ENCODE results near the gene HNRNPUL1.
A peak's percentile ranks its signal among the peaks of the same experiment; 100 is the strongest.

HNRNPUL1 gene

DNA sequence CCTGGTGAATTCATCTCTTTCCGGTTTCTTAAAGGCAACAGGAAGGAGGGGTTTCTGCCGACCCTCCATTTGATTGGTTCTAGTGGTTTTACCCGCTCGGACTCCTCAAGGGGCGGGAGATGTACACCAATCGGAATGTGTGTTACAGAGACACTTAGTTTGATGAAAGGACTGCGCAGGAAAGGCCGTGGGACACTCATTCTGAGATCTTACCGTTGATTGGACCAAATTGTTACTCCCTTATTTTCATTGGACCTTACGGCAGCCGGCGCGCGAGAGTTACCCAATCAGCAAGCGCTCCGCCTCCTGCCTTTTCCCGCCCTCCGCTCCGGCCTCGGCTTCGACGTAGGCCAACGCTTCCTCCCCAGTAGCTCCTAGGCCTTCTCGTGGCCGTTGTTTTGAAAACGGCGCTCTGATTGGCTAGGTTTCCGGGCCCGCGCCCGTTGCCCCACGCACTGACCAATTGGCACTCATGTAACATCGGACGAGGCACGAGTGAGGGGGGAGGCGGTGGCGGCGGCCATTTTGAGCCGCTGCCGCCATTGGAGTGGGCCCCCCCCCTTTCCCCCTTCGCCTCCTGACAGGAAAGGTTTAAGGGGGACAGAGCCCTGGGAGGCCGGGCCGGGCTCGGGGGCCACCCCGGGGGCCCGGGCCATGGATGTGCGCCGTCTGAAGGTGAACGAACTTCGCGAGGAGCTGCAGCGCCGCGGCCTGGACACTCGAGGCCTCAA, at the start of gene HNRNPUL1:
HNRNPUL1 (plus strand) TSS at position 523 of the 731 bp plus-strand sequence; CDS start at position 655, 132 bp downstream.
- Histone ChIP-seq H3K4me2 (ENCODE audit: low read length) (peak within 1 kb of the TSS; percentile 100), H3K27me3 (ENCODE audit: control insufficient read depth, insufficient read depth, low read length) (no peaks in the 10 kb centered on the region), H3K9me3 (ENCODE audit: control insufficient read depth, low read length) (no peaks in the 10 kb centered on the region), H3K4me1 (peaks cover 10% of the 10 kb centered on the region), H3K4me3 (ENCODE audit: low read depth, low read length) (peak within 1 kb of the TSS; percentile 94), H2AFZ (peak within 1 kb of the TSS; percentile 82), H3K36me3 (ENCODE audit: control insufficient read depth, insufficient read depth, low read length) (no peaks in the 10 kb centered on the region), H3K27ac (peak within 1 kb of the TSS; percentile 89), H3K9ac (peak within 1 kb of the TSS; percentile 81), H3K79me2 (peaks cover 41% of the 10 kb centered on the region)
- peak; percentile 40 for TF ChIP-seq CTCF (IDR thresholded peaks at IDR 0.05)

GRCh38 chr19:41217741-41218140, 46.4 kb upstream of the HNRNPUL1 start:
- no peak for TF ChIP-seq CTCF (IDR thresholded peaks at IDR 0.05)
- Histone ChIP-seq H3K4me3 (ENCODE audit: low read depth, low read length) (no peak overlapping the region), H3K27ac (peak overlapping the region; percentile 71), H3K9me3 (ENCODE audit: control insufficient read depth, low read length) (no peaks in the 10 kb centered on the region), H3K4me2 (ENCODE audit: low read length) (no peak overlapping the region), H3K27me3 (ENCODE audit: control insufficient read depth, insufficient read depth, low read length) (no peaks in the 10 kb centered on the region), H3K4me1 (peaks cover 6% of the 10 kb centered on the region), H2AFZ (no peak overlapping the region), H3K36me3 (ENCODE audit: control insufficient read depth, insufficient read depth, low read length) (no peaks in the 10 kb centered on the region), H3K9ac (no peak overlapping the region), H3K79me2 (no peaks in the 10 kb centered on the region)

DNA sequence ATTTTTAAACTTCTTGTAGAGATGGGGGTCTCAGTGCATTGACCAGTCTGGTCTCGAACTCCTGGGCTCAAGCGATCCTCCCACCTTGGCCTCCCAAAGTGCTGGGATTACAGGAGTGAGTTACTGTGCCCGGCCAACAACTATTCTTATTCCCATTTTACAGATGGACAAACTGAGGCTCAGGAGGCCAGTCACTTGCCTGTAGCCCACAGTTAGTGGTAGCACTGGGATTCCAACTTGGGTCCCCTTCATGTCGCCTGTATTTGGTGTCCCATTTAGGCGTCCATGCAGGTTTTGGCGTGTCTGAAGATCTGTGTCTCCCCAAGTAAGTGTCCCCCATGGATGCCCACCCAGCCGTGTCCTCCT, 45.9 kb upstream of the HNRNPUL1 start:
- peak overlapping the region; percentile 71 for H3K27ac ChIP-seq
- peaks cover 6% of the 10 kb centered on the region for H3K4me1 ChIP-seq
- H3K27me3 ChIP-seq (ENCODE audit: control insufficient read depth, insufficient read depth, low read length), result no peaks in the 10 kb centered on the region
- peak overlapping the region; percentile 95 for H2AFZ ChIP-seq
- no peak for TF ChIP-seq CTCF (IDR thresholded peaks at IDR 0.05)
- H3K79me2 ChIP-seq, result no peaks in the 10 kb centered on the region
- peak overlapping the region; percentile 94 for H3K4me2 ChIP-seq (ENCODE audit: low read length)
- H3K36me3 ChIP-seq (ENCODE audit: control insufficient read depth, insufficient read depth, low read length), result no peaks in the 10 kb centered on the region
- peak overlapping the region; percentile 63 for H3K9ac ChIP-seq
- peak overlapping the region; percentile 58 for H3K4me3 ChIP-seq (ENCODE audit: low read depth, low read length)
- H3K9me3 ChIP-seq (ENCODE audit: control insufficient read depth, low read length), result no peaks in the 10 kb centered on the region

- peak within 1 kb of the TSS; percentile 58 for H3K4me3 ChIP-seq (ENCODE audit: low read depth, low read length)
- no peaks in the 10 kb centered on the region for H3K27me3 ChIP-seq (ENCODE audit: control insufficient read depth, insufficient read depth, low read length)
- no peak for TF ChIP-seq CTCF (IDR thresholded peaks at IDR 0.05)
- peak within 1 kb of the TSS; percentile 95 for H2AFZ ChIP-seq
- H3K9me3 ChIP-seq (ENCODE audit: control insufficient read depth, low read length), result no peaks in the 10 kb centered on the region
- no peaks in the 10 kb centered on the region for H3K36me3 ChIP-seq (ENCODE audit: control insufficient read depth, insufficient read depth, low read length)
- peak within 1 kb of the TSS; percentile 94 for H3K4me2 ChIP-seq (ENCODE audit: low read length)
- peak within 1 kb of the TSS; percentile 63 for H3K9ac ChIP-seq
- H3K79me2 ChIP-seq, result no peaks in the 10 kb centered on the region
- peak within 1 kb of the TSS; percentile 71 for H3K27ac ChIP-seq
- peaks cover 6% of the 10 kb centered on the region for H3K4me1 ChIP-seq
Observed at GRCh38 chr19:41218615-41219507, 45.3 kb upstream of the HNRNPUL1 start, which contains the start of gene AXL. TSS of gene AXL (plus strand) at chr19:41219223. CDS start at chr19:41219393, 170 bp downstream.
